Renal pelvis (tissue), 4 donors: ENCODE measurements around the gene WDR64. TPM values are rescaled to one million over a fixed set of nuclear protein-coding genes. Genes with fewer than 3 reads are reported as not detected.
"Not testable (repeated sequence)": the region's sequence is repeated elsewhere in the genome, so short reads cannot be mapped to it uniquely, and the experiment has no call there.

Source experiments
- DNase-seq: peaks from one replicate; pipeline ENCODE4 v3.0.0-alpha.2; 2013
- polyA plus RNA-seq, 3 donors: library from polyadenylated mRNA; unstranded; fragments of 120-200 nt; gene quantifications; one replicate each; pipeline ENCODE4 v1.2.1, GENCODE V29; 2013; ENCODE audit not compliant: insufficient read length in 3 of 3

WDR64 gene
- polyA plus RNA-seq, 3 donors, result 0.31 to 0.94 (median 0.56) TPM

- DNase-seq, result no peak
Measured at GRCh38 chr1:241658081-241658793, 6.2 kb downstream of the WDR64 start.

DNA sequence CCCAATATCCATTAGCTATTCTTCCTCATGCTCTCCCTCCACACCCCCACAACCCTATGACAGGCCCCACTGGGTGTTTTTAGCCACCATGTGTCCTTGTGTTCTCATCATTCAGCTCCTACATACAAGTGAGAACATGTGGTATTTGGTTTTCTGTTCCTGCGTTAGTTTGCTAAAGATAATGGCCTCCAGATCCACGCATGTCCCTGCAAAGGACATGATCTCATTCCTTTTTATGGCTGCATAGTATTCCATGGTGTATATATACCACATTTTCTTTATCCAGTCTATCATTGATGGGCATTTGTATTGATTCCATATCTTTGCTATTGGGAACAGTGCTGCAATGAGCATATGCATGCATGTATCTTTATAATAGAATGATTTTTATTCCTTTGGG lies 6.9 kb downstream of the WDR64 start:
- DNase-seq, result not testable (repeated sequence)

GRCh38 chr1:241660424-241660972 lies 8.4 kb downstream of the WDR64 start:
- no peak for DNase-seq

GRCh38 chr1:241666419-241666818 lies 14.3 kb downstream of the WDR64 start:
- no peak for DNase-seq

GRCh38 chr1:241672301-241672700 lies 20.2 kb downstream of the WDR64 start:
- DNase-seq, result no peak

- DNase-seq, result no peak
Measured at GRCh38 chr1:241674805-241675384, 22.8 kb downstream of the WDR64 start.

DNA sequence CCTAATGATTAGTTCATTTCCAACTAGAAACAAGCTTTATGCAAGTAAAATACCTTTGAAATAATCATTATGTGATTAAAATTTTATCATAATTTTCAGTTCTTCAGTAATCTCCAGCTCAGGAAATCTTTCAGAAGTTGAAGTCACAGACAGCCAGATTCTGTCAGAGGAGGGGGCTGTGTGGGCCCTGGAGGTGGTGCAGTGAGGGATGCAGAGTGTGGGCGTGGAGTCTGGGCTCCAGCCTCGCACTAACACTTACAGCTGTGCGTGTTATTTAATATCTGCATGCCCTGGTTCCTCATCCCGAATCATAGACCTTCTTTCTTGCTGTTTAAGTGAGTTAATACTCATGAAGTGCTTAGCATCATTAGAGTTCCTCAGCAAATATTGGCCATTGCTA lies 23.9 kb downstream of the WDR64 start:
- no peak for DNase-seq

GRCh38 chr1:241677201-241677600 lies 25.1 kb downstream of the WDR64 start:
- DNase-seq, result no peak

DNA sequence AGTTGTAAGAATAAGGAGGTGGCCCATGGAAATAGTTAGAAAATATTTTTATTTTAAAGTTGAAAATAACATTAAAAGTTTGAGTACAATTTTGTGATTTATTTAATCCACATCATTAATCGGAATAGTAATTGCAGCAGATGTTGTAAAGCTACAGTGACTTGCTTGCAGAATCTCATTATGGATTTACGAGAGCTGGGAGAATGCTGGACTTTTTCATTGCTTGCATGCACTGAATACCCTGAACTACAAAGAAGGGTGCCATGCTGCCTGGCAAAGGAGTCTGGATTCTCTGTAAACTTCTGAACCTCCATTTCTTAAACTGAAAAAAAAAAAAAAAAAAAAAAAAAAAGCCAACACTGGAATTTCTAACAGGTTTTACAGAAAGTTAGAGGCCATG lies 26.5 kb downstream of the WDR64 start:
- no peak for DNase-seq

DNA sequence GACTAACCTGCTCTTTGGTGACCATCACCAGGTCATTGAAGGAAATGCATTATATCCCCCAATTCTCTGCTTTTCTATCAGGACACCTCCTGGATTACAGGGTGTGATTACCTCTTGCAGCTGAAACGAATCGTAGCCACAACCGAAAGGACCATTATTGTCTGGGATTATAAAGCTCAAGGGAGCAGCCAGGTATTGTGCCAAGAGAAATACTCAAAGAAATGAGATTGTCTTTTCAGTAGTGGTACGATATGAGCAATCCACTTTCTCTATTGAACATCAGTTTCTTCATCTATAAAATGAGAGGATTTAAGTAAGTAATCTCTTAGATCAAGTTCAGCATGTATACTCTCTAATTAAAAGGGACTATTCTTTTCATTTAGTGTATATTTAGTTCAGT lies 27.3 kb downstream of the WDR64 start:
- DNase-seq, result no peak

DNA sequence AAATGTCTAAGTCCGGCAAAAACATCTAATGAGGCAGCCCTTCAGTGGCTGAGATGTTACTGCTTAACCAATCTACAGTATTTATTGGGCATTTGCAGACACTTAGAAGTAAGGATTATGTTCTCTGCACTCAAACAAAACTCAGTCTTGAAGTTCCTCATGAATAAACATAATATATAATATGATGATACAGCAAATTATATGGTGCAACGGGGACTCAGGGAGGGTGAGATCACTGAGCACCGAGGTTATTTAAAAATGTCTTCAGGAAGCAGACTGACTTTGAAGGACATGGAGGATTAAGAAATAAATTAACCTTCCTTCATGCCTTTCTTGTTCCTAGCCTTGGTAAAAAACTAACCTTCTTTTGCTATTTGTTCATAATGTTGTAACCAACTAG lies 27.9 kb downstream of the WDR64 start:
- no peak for DNase-seq

- DNase-seq, result not testable (repeated sequence)
Measured at GRCh38 chr1:241681861-241682448, 29.9 kb downstream of the WDR64 start.

DNA sequence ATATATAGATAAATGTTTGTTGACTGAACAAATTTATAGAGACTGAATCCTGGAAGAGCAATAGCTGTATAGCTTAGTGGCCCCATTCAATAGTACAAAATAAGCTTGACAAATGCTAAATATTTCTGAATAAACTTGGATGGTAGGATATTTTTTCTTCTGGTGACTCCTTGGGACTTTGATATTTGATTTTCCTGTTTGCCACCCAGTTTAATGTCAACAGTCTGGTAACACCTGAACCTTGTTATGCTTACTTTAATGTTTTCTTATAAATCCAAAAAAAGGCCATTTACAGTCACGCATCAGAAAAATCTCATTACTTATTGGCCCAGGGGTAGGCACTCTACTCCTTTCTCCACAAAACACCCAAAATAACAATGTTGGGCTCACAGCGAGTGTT lies 30.8 kb downstream of the WDR64 start:
- DNase-seq, result no peak

DNA sequence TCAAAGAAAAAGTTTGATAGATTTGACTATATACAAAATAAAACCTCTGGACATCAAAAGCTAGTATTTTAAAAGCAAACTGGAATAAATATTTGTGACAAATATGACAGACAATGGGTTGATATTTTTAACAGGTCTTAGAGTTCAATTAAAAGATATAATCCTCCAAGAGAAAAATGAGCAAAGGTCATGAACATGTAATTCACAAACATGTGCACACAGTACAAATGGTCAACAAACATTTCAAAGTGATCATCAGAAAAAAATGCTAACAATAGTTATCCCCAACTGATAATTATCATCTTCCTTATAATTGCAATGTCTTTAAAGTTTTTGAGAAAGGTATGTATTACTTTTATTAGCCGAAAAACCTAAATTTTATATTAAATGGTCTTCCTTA lies 32.0 kb downstream of the WDR64 start:
- no peak for DNase-seq

DNA sequence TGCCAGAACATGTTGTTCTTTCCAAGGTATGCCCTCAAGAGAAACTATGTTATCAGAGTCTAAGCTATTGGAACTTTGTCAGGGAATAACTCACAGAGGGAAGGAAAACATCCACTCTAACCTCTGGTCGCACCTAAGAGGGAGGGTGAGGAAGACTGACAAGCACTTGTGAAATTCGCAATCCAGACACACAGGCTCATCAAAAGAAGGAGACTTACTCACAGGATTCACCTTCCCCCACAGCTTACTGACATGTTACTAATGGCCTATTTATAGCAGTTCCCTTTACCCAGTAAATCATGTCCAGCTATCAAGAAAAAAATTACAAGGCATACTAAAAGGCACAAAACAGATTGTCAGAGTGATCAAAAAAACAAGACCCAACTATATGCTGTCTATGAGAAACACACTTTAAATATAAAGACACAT lies 36.9 kb downstream of the WDR64 start:
- DNase-seq, result no peak

DNA sequence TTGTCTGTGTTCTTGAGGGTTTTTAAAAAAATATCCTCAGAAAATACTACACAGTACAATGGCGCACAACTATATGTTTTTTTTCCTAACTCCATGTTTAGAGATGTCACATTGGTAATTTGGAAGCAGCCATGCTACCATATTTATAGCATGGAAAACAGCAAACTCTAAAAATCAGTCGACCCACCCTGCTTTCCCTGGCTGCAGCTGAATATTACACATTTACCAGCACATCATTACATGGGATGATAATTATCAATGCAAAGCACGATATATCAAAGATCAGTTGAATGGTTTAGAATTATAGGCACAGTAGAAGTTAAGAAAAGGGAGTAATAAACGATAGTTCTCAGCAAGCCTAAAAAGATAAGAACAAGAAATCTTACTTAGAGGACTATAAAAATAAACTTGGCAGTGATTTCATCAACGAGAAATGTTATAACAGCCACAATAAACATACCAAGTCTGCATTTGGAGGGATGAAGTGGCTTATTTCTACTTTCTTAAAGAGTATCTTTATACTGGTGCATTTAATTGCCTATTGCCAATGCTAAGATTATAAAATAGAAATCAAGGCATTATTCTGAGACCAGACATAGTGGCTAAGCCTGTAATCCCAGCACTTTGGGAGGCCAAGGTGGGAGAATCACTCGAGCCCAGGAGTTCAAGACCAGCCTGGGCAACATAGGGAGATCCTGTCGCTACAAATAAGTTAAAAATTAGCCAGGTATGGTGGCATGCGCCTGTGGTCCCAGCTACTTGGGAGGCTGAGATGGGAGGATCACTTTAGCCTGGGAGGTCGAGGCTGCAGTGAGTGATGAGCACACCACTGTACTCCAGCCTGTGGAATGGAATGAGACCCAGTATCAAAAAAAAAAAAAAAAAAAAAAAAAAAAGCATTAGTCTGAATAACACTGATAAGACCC lies 43.4 kb downstream of the WDR64 start:
- no peak for DNase-seq

DNA sequence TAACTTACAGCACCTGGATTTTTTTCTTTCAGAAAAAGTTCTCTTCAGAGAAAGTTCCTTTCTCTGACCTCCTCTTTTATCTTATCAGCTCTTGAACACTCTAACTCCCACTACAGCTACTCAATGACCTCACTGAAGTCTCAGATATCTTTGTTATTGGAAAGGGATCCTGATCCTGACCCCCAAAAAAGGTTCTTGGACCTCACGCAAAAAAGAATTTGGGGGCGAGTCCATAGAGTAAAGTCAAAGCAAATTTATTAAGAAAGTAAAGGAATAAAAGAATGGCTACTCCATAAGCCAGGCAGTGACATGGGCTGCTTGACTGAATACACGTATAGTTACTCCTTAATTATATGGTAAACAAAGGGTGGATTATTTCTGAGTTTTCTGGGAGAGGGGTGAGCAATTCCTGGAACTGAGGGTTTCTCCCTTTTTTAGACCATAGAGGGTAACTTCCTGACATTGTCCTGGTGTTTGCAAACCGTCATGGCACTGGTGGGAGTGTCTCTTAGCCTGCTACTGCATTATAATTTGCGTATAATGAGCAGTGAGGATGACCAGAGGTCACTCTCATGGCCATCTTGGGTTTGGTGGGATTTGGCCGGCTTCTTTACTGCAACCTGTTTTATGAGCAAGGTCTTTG lies 44.2 kb downstream of the WDR64 start:
- DNase-seq, result no peak

DNA sequence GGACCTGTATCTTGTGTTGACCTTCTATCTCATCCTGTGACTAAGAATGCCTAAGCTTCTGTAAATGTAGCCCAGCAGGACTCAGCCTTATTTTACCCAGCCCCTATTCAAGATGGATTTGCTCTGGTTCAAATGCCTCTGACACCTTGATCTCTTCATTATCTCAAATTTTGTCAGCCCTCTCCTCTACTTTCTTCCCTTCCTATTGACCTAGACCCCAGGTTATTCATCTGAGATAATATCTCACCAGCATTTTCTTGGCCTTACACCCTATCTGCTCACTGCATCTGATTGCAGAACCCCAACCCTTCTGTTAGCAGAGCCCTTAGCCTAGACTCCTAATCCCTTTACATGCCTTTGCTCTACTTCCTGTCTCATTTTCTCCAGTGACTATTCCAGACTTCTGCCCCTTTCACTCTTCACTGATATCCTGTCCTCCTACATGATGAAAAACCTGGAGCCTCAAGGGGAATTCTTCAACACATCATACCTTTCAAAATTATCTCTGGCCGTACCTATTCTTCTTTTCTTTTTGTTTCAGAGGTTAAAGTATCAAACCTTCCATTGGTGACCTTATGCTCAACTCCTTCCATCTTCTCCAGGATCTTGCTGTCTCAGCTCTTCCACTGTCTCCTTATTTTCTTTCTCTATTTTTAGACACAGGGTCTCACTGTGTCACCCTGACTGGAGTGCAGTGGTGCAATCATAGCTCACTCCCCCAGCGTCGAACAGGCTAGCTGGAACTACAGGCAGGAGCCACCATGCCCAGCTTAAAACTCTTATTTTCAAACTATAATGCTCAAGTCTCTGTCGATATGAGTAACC lies 44.9 kb downstream of the WDR64 start:
- no peak for DNase-seq

DNA sequence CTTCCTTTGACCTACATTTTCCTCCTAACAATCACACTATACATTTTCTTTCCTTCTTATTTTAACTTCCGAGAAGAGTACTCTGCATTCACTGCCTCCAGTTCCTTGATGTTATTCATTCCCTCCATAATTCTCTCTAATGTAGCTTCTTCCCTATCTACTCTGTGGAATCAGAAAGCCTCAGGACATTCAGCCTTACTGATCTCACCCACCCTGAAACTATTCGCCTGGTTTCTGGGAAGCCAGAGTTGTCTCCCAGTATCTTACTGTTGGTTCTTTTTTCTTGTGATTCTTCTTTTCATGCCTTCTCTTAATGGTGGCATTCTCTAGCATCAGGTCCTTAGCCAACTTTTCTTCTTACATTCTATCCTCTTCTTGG lies 45.5 kb downstream of the WDR64 start:
- DNase-seq, result no peak

GRCh38 chr1:241698177-241698576 lies 46.1 kb downstream of the WDR64 start:
- no peak for DNase-seq
